CD4-positive, CD25-positive, alpha-beta regulatory T cell (primary cell): Measurements from ENCODE around the gene ZNF98. TPM values are rescaled to one million over a fixed set of nuclear protein-coding genes. Genes with fewer than 3 reads are reported as not detected.

Experiments used
- ATAC-seq, 2 donors: fragments of 150-1000 bp; cut with Tn5 transposase; one replicate each; pipeline ENCODE4 v1.10.0; 2021; ENCODE audit warnings: low read depth in 2 of 2, moderate number of reproducible peaks in 2 of 2, moderate library complexity in 1 of 2
- DNase-seq, 3 donors: peaks; one replicate each; pipeline versions ENCODE4 v3.0.0 to v3.0.0-alpha.2; 2012 to 2022; ENCODE audit warnings: mixed read lengths in 1 of 3
- H3K27ac ChIP-seq: one replicate; pipeline ENCODE4 v1.7.0; 2013; ENCODE audit warnings: mild to moderate bottlenecking, low read length; ENCODE audit not compliant: insufficient read depth, poor library complexity, severe bottlenecking
- H3K27me3 ChIP-seq: one replicate; pipeline ENCODE4 v1.7.0; 2013; ENCODE audit warnings: low read length; ENCODE audit not compliant: control insufficient read depth, insufficient read depth
- H3K36me3 ChIP-seq: one replicate; pipeline ENCODE4 v1.7.0; 2013; ENCODE audit warnings: mild to moderate bottlenecking, low read length, moderate library complexity; ENCODE audit not compliant: control insufficient read depth, insufficient read depth
- H3K4me1 ChIP-seq: 2 replicates; pipeline ENCODE4 v1.7.0; 2013; ENCODE audit warnings: mild to moderate bottlenecking, low read length; ENCODE audit not compliant: insufficient read depth, control insufficient read depth, poor library complexity, severe bottlenecking
- H3K4me3 ChIP-seq: one replicate; pipeline ENCODE4 v1.7.0; 2013; ENCODE audit warnings: low read depth, mild to moderate bottlenecking, low read length, moderate library complexity
- H3K9me3 ChIP-seq, 2 experiments: 1 replicate in 1 of 2; 2 replicates in 1 of 2; pipeline ENCODE4 v1.7.0; 2013; ENCODE audit warnings: low read length in 2 of 2, mild to moderate bottlenecking in 1 of 2, moderate library complexity in 1 of 2; ENCODE audit not compliant: control insufficient read depth in 2 of 2
- H3K27ac Mint-ChIP-seq, 3 donors: one replicate each; pipeline ENCODE4 v1.8.0; 2020 to 2022; ENCODE audit warnings: mild to moderate bottlenecking in 3 of 3, mixed read lengths in 3 of 3, moderate library complexity in 2 of 3
- H3K27me3 Mint-ChIP-seq: one replicate; pipeline ENCODE4 v1.8.0; 2022; ENCODE audit warnings: mild to moderate bottlenecking, mixed read lengths
- H3K36me3 Mint-ChIP-seq: one replicate; pipeline ENCODE4 v1.8.0; 2020; ENCODE audit warnings: mixed read lengths
- H3K4me1 Mint-ChIP-seq, 4 donors: one replicate each; pipeline ENCODE4 v1.8.0; 2020 to 2022; ENCODE audit warnings: mixed read lengths in 4 of 4, mild to moderate bottlenecking in 1 of 4
- H3K4me3 Mint-ChIP-seq, 4 donors: one replicate each; pipeline ENCODE4 v1.8.0; 2020 to 2022; ENCODE audit warnings: mild to moderate bottlenecking in 4 of 4, mixed read lengths in 4 of 4, moderate library complexity in 3 of 4
- H3K9me3 Mint-ChIP-seq, 7 donors: one replicate each; pipeline ENCODE4 v1.8.0; 2020 to 2022; ENCODE audit warnings: mixed read lengths in 7 of 7, mild to moderate bottlenecking in 3 of 7, moderate library complexity in 2 of 7
- polyA plus RNA-seq, 4 donors: library from polyadenylated mRNA; unstranded; fragments of 300-500 nt; fragmentation: Illumina TruSeq; gene quantifications; one replicate each; pipeline ENCODE4 v1.2.3, GENCODE V29; 2021
- total RNA-seq: library from RNA; stranded (reverse); gene quantifications from one replicate; pipeline ENCODE4 v1.2.3, GENCODE V29; 2022

Gene ZNF98
- total RNA-seq: not detected
- polyA plus RNA-seq: not detected

GRCh38 chr19:22422211-22422610, at the start of gene ZNF98:
Gene ZNF98 (minus strand): TSS chr19:22422346. CDS start chr19:22422224, 122 bp downstream.
- H3K4me1 Mint-ChIP-seq: peaks cover 0 to 5% (median 1%) of the 10 kb centered on the region in 4 donors
- ATAC-seq (no peak), DNase-seq (no peak)
- no peaks in the 10 kb centered on the region for H3K36me3 Mint-ChIP-seq
- H3K9me3 Mint-ChIP-seq: peaks cover 0 to 34% (median 13%) of the 10 kb centered on the region in 7 donors
- H3K27ac Mint-ChIP-seq: no peak within 1 kb of the TSS
- H3K36me3 ChIP-seq: no peaks in the 10 kb centered on the region
- peaks cover 0 to 47% of the 10 kb centered on the region in 2 experiments for H3K9me3 ChIP-seq
- no peak within 1 kb of the TSS for H3K4me3 Mint-ChIP-seq
- H3K27ac ChIP-seq: no peak within 1 kb of the TSS
- H3K4me1 ChIP-seq: no peaks in the 10 kb centered on the region
- no peak within 1 kb of the TSS for H3K4me3 ChIP-seq
- no peaks in the 10 kb centered on the region for H3K27me3 ChIP-seq
- H3K27me3 Mint-ChIP-seq: no peaks in the 10 kb centered on the region

GRCh38 chr19:22446605-22447004, 24.5 kb upstream of the ZNF98 start:
- Mint-ChIP-seq H3K9me3 (peaks cover 0 to 59% (median 23%) of the 10 kb centered on the region in 7 donors), H3K27ac (no peak overlapping the region)

GRCh38 chr19:22438011-22438410, 15.9 kb upstream of the ZNF98 start:
- Mint-ChIP-seq H3K27me3 (no peaks in the 10 kb centered on the region), H3K27ac (no peak overlapping the region), H3K4me1 (no peaks in the 10 kb centered on the region), H3K36me3 (no peaks in the 10 kb centered on the region), H3K4me3 (no peak overlapping the region), H3K9me3 (peaks cover 0 to 38% (median 14%) of the 10 kb centered on the region in 7 donors)
- Histone ChIP-seq H3K36me3 (no peaks in the 10 kb centered on the region), H3K27ac (no peak overlapping the region), H3K4me1 (no peaks in the 10 kb centered on the region), H3K4me3 (no peak overlapping the region), H3K27me3 (no peaks in the 10 kb centered on the region), H3K9me3 (peaks cover 5 to 46% of the 10 kb centered on the region in 2 experiments)
- DNase-seq (no peak), ATAC-seq (no peak)

More at GRCh38 chr19:22446605-22447004, 24.5 kb upstream of the ZNF98 start:
- H3K4me1 ChIP-seq: no peaks in the 10 kb centered on the region
- no peak for DNase-seq
- no peak overlapping the region for H3K27ac ChIP-seq
- ATAC-seq: no peak
- H3K4me3 ChIP-seq: no peak overlapping the region
- no peaks in the 10 kb centered on the region for H3K27me3 ChIP-seq
- Mint-ChIP-seq H3K4me3 (no peak overlapping the region), H3K4me1 (no peaks in the 10 kb centered on the region), H3K36me3 (no peaks in the 10 kb centered on the region), H3K27me3 (no peaks in the 10 kb centered on the region)
- H3K9me3 ChIP-seq: peaks cover 12 to 34% of the 10 kb centered on the region in 2 experiments
- H3K36me3 ChIP-seq: no peaks in the 10 kb centered on the region

- peaks cover 0 to 26% (median 11%) of the 10 kb centered on the region in 7 donors for H3K9me3 Mint-ChIP-seq
- H3K4me3 ChIP-seq: no peak overlapping the region
- DNase-seq: no peak
- peaks cover 11 to 52% of the 10 kb centered on the region in 2 experiments for H3K9me3 ChIP-seq
- H3K27ac ChIP-seq: no peak overlapping the region
- H3K4me3 Mint-ChIP-seq: no peak overlapping the region
- no peaks in the 10 kb centered on the region for H3K36me3 Mint-ChIP-seq
- no peak for ATAC-seq
- H3K4me1 Mint-ChIP-seq: no peaks in the 10 kb centered on the region
- H3K4me1 ChIP-seq: no peaks in the 10 kb centered on the region
- no peak overlapping the region for H3K27ac Mint-ChIP-seq
- no peaks in the 10 kb centered on the region for H3K36me3 ChIP-seq
- H3K27me3 Mint-ChIP-seq: no peaks in the 10 kb centered on the region
- H3K27me3 ChIP-seq: no peaks in the 10 kb centered on the region
Observed at GRCh38 chr19:22427960-22428913, 6.1 kb upstream of the ZNF98 start.

- Histone ChIP-seq H3K4me3 (no peak overlapping the region), H3K27me3 (no peaks in the 10 kb centered on the region), H3K4me1 (no peaks in the 10 kb centered on the region), H3K9me3 (peaks cover 11 to 50% of the 10 kb centered on the region in 2 experiments), H3K36me3 (no peaks in the 10 kb centered on the region), H3K27ac (no peak overlapping the region)
- no peaks in the 10 kb centered on the region for H3K27me3 Mint-ChIP-seq
- H3K36me3 Mint-ChIP-seq: no peaks in the 10 kb centered on the region
- H3K27ac Mint-ChIP-seq: no peak overlapping the region
- DNase-seq (no peak), ATAC-seq (no peak)
- H3K4me1 Mint-ChIP-seq: no peaks in the 10 kb centered on the region
- no peak overlapping the region for H3K4me3 Mint-ChIP-seq
- H3K9me3 Mint-ChIP-seq: peaks cover 0 to 26% (median 10%) of the 10 kb centered on the region in 7 donors
Observed at GRCh38 chr19:22427547-22427946, 5.4 kb upstream of the ZNF98 start.

- Mint-ChIP-seq H3K36me3 (no peaks in the 10 kb centered on the region), H3K4me1 (peaks cover 0 to 2% (median 0%) of the 10 kb centered on the region in 4 donors), H3K4me3 (no peak overlapping the region), H3K27ac (no peak overlapping the region), H3K27me3 (no peaks in the 10 kb centered on the region), H3K9me3 (peaks cover 0 to 30% (median 13%) of the 10 kb centered on the region in 7 donors)
- no peaks in the 10 kb centered on the region for H3K27me3 ChIP-seq
- no peak overlapping the region for H3K27ac ChIP-seq
- ATAC-seq (no peak), DNase-seq (no peak)
- peaks cover 11 to 50% of the 10 kb centered on the region in 2 experiments for H3K9me3 ChIP-seq
- H3K4me3 ChIP-seq: no peak overlapping the region
- no peaks in the 10 kb centered on the region for H3K4me1 ChIP-seq
- no peaks in the 10 kb centered on the region for H3K36me3 ChIP-seq
Observed at GRCh38 chr19:22426901-22427300, 4.8 kb upstream of the ZNF98 start.

- H3K4me3 Mint-ChIP-seq: no peak overlapping the region
- Histone ChIP-seq H3K9me3 (peaks cover 0 to 43% of the 10 kb centered on the region in 2 experiments), H3K27me3 (no peaks in the 10 kb centered on the region), H3K36me3 (no peaks in the 10 kb centered on the region), H3K27ac (no peak overlapping the region), H3K4me3 (no peak overlapping the region), H3K4me1 (no peaks in the 10 kb centered on the region)
- no peak for DNase-seq
- no peak for ATAC-seq
- H3K27ac Mint-ChIP-seq: no peak overlapping the region
- peaks cover 0 to 31% (median 14%) of the 10 kb centered on the region in 7 donors for H3K9me3 Mint-ChIP-seq
- no peaks in the 10 kb centered on the region for H3K27me3 Mint-ChIP-seq
- H3K36me3 Mint-ChIP-seq: no peaks in the 10 kb centered on the region
- H3K4me1 Mint-ChIP-seq: peaks cover 0 to 5% (median 1%) of the 10 kb centered on the region in 4 donors
Observed at GRCh38 chr19:22421797-22422196, 349 bp downstream of the ZNF98 start.
